Measurements from ENCODE around the gene HBEGF. TPM values are rescaled to one million over a fixed set of nuclear protein-coding genes. Genes with fewer than 3 reads are reported as not detected.

HBEGF gene
- total RNA-seq, 4 donors from 2014 or later = 4.7 to 17.4 (median 6.6) TPM

- Histone ChIP-seq H3K9me3 (no peaks in the 10 kb centered on the region), H3K4me3 (no peak overlapping the region), H3K36me3 (no peaks in the 10 kb centered on the region), H3K4me1 (no peaks in the 10 kb centered on the region), H3K27ac (no peak overlapping the region), H3K27me3 (no peaks in the 10 kb centered on the region)
- no peak for TF ChIP-seq EP300 (IDR thresholded peaks at IDR 0.05)
- TF ChIP-seq, protein P1, sequence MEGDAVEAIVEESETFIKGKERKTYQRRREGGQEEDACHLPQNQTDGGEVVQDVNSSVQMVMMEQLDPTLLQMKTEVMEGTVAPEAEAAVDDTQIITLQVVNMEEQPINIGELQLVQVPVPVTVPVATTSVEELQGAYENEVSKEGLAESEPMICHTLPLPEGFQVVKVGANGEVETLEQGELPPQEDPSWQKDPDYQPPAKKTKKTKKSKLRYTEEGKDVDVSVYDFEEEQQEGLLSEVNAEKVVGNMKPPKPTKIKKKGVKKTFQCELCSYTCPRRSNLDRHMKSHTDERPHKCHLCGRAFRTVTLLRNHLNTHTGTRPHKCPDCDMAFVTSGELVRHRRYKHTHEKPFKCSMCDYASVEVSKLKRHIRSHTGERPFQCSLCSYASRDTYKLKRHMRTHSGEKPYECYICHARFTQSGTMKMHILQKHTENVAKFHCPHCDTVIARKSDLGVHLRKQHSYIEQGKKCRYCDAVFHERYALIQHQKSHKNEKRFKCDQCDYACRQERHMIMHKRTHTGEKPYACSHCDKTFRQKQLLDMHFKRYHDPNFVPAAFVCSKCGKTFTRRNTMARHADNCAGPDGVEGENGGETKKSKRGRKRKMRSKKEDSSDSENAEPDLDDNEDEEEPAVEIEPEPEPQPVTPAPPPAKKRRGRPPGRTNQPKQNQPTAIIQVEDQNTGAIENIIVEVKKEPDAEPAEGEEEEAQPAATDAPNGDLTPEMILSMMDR (IDR thresholded peaks at IDR 0.05) = no peak
- no peak for TF ChIP-seq POLR2A (IDR thresholded peaks at IDR 0.05)
- TF ChIP-seq POLR2AphosphoS5 (IDR thresholded peaks at IDR 0.05) = no peak
- WGBS, 2 donors (ENCODE audit: low coverage in 1 of 2) = 94 to 100% methylated on average over 1 to 2 of the region's 2 CpGs
- no peak for ATAC-seq
Observed at GRCh38 chr5:140383300-140383699, 36.9 kb upstream of the HBEGF start.

- Histone ChIP-seq H3K4me1 (no peaks in the 10 kb centered on the region), H3K9me3 (no peaks in the 10 kb centered on the region), H3K4me3 (no peak overlapping the region), H3K36me3 (no peaks in the 10 kb centered on the region), H3K27me3 (no peaks in the 10 kb centered on the region), H3K27ac (no peak overlapping the region)
- TF ChIP-seq POLR2AphosphoS5 (IDR thresholded peaks at IDR 0.05) (no peak), POLR2A (IDR thresholded peaks at IDR 0.05) (no peak), EP300 (IDR thresholded peaks at IDR 0.05) (no peak)
- TF ChIP-seq, protein P1 (IDR thresholded peaks at IDR 0.05) = no peak
- ATAC-seq = no peak
Observed at GRCh38 chr5:140382866-140383265, 36.5 kb upstream of the HBEGF start.

DNA sequence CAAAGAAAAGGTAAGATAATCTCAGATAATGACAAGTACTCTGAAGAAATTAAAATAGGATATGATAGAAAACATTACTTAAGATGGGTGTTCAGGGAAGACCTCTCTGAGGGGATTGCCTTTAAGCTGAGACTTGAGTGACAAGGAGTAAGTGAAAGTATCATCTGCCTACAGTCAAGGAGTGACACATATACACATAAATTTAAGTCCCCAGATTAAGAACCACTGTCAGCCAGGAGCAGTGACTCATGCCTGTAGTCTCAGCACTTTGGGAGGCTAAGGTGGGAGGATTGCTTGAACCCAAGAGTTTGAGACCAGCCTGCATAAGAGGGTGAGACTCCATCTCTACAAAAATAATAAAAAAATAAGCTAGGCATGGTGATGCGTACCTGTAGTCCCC, 35.6 kb upstream of the HBEGF start:
- Histone ChIP-seq H3K27ac (no peak overlapping the region), H3K4me1 (no peaks in the 10 kb centered on the region), H3K36me3 (no peaks in the 10 kb centered on the region), H3K4me3 (no peak overlapping the region), H3K27me3 (no peaks in the 10 kb centered on the region), H3K9me3 (no peaks in the 10 kb centered on the region)
- ATAC-seq = no peak
- 92 to 100% methylated on average over 1 of the region's 1 CpG for WGBS, 2 donors (ENCODE audit: low coverage in 1 of 2)
- no peak for TF ChIP-seq POLR2AphosphoS5 (IDR thresholded peaks at IDR 0.05)
- no peak for TF ChIP-seq EP300 (IDR thresholded peaks at IDR 0.05)
- TF ChIP-seq POLR2A (IDR thresholded peaks at IDR 0.05) = no peak
- TF ChIP-seq, protein P1 (IDR thresholded peaks at IDR 0.05) = no peak

DNA sequence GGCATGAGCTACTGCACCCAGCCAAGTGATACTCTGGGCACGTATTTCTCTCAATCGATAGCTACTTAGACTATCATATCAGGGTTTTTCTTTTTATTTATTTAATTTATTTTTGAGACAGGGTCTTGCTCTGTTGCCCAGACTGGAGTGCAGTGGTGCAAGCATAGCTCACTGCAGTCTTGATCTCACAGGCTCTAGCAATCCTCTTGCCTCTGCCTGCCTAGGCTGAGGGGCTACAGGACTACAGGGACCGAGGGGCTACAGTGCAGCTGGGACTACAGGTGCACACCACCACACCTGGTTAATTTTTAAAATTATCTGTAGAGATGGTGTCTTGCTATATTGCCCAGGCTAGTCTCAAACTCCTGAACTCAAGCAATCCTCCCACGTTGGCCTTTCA, 34.9 kb upstream of the HBEGF start:
- Histone ChIP-seq H3K27me3 (no peaks in the 10 kb centered on the region), H3K9me3 (no peaks in the 10 kb centered on the region), H3K27ac (no peak overlapping the region), H3K36me3 (no peaks in the 10 kb centered on the region), H3K4me3 (no peak overlapping the region), H3K4me1 (no peaks in the 10 kb centered on the region)
- WGBS, 2 donors (ENCODE audit: low coverage in 1 of 2) = 81 to 85% methylated on average over 3 of the region's 4 CpGs
- TF ChIP-seq, protein P1 (IDR thresholded peaks at IDR 0.05) = no peak
- TF ChIP-seq POLR2AphosphoS5 (IDR thresholded peaks at IDR 0.05) (no peak), EP300 (IDR thresholded peaks at IDR 0.05) (no peak)
- no peak for ATAC-seq

DNA sequence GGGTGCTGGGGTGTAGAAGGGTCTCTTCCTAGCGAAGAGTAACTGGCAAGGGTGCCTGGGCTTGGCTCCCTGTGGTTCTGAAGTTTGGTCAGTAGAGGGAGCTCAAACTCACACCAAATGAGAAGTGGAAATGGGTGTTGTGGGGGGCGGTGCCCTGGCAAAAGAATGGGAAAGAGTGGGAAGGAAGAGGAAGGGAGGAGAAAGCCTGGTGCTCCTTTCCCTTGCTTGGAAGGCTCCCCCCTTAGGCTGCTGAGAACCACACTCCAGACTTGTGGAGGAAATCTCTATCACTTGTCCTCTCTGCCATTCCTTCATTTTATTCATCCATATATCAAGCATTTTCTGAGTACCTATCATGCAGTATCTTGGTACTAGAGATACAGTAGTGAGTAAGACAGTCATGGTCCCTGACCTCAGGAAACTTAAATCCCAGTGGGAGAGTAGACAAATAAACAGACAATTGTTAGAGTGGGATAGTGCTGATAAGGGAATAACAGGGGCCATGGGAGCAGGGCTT, 26.6 kb upstream of the HBEGF start:
- no peaks in the 10 kb centered on the region for H3K27me3 ChIP-seq

More for the DNA sequence above, 26.6 kb upstream of the HBEGF start:
- no peaks in the 10 kb centered on the region for H3K9me3 ChIP-seq
- H3K27ac ChIP-seq = no peak overlapping the region
- WGBS, 2 donors (ENCODE audit: low coverage in 1 of 2) = 0% methylated on average over 1 to 2 of the region's 2 CpGs
- no peaks in the 10 kb centered on the region for H3K36me3 ChIP-seq
- peak; percentile 83 for ATAC-seq
- TF ChIP-seq, protein P1 (IDR thresholded peaks at IDR 0.05) = peak; percentile 75 to 87 (median 80)
- TF ChIP-seq POLR2A (IDR thresholded peaks at IDR 0.05) (no peak), POLR2AphosphoS5 (IDR thresholded peaks at IDR 0.05) (no peak)
- no peak overlapping the region for H3K4me3 ChIP-seq
- peaks cover 0 to 12% (median 0%) of the 10 kb centered on the region in 3 donors for H3K4me1 ChIP-seq
